ENCODE measurements around the gene RBM48. TPM values are rescaled to one million over a fixed set of nuclear protein-coding genes. Genes with fewer than 3 reads are reported as not detected.

The RBM48 gene
- total and polyA plus RNA-seq, 2 of the 8 experiments (the other 6 are each of a cell fraction or from before 2014, with no cell fraction given) = 4.3 to 8.6 TPM

- Histone ChIP-seq H3K27ac (ENCODE audit: low read depth, low read length) (no peak overlapping the region), H3K9me3 (ENCODE audit: insufficient read depth in 2 of 2, low read depth in 1 of 2, low read length in 1 of 2) (no peaks in the 10 kb centered on the region), H2BK5ac (ENCODE audit: low read depth, low read length) (no peak overlapping the region), H3K27me3 (replicated peaks in 1 of 4; ENCODE audit: control insufficient read depth in 3 of 4, extremely low read depth in 1 of 4, insufficient read depth in 3 of 4, low read length in 3 of 4) (no peaks in the 10 kb centered on the region), H2BK20ac (ENCODE audit: low read length) (no peak overlapping the region), H3K79me2 (ENCODE audit: control insufficient read depth in 1 of 2, insufficient read depth in 2 of 2, low read length in 2 of 2) (no peaks in the 10 kb centered on the region), H3K14ac (ENCODE audit: insufficient read length) (no peak overlapping the region), H3K23ac (ENCODE audit: insufficient read length) (no peak overlapping the region), H2BK12ac (ENCODE audit: low read depth, low read length) (no peak overlapping the region), H4K20me1 (replicated peaks in 1 of 2; ENCODE audit: control insufficient read depth in 1 of 2, insufficient read depth in 2 of 2, low read length in 2 of 2) (no peaks in the 10 kb centered on the region), H3K9ac (replicated peaks in 1 of 4; ENCODE audit: extremely low read depth in 1 of 4, low read depth in 3 of 4, low read length in 3 of 4) (no peak overlapping the region), H3K4me1 (replicated peaks in 1 of 4; ENCODE audit: control insufficient read depth in 3 of 4, insufficient read depth in 4 of 4, low read length in 3 of 4) (no peaks in the 10 kb centered on the region), H2BK120ac (replicated peaks; ENCODE audit: low read depth, low read length) (no peak overlapping the region), H4K5ac (ENCODE audit: insufficient read length, low read depth, low read length) (no peak overlapping the region), H3K4me3 (ENCODE audit: extremely low read depth in 1 of 4, insufficient read depth in 2 of 4, low read depth in 3 of 4, low read length in 4 of 4) (no peak overlapping the region), H3K4me2 (ENCODE audit: insufficient read depth in 1 of 2, low read depth in 2 of 2, low read length in 2 of 2) (no peak overlapping the region), H3K4ac (replicated peaks; ENCODE audit: insufficient read length, low read depth, low read length) (no peak overlapping the region), H2AFZ (ENCODE audit: low read length) (no peak overlapping the region), H3K23me2 (ENCODE audit: low read depth, low read length) (no peaks in the 10 kb centered on the region), H4K91ac (replicated peaks; ENCODE audit: insufficient read length, low read length) (no peak overlapping the region), H2AK5ac (ENCODE audit: low read depth, low read length) (no peak overlapping the region), H3K36me3 (ENCODE audit: control insufficient read depth in 2 of 4, insufficient read depth in 4 of 4, low read length in 3 of 4) (peaks cover 0 to 70% (median 25%) of the 10 kb centered on the region in 4 experiments; a peak in 7 of 8 replicates), H2BK15ac (ENCODE audit: low read length) (no peak overlapping the region), H3K79me1 (ENCODE audit: low read depth, low read length) (no peaks in the 10 kb centered on the region), H3K56ac (replicated peaks; ENCODE audit: insufficient read length, low read depth, low read length) (no peak overlapping the region), H3K18ac (ENCODE audit: extremely low read depth, low read length) (no peak overlapping the region), H4K8ac (ENCODE audit: extremely low read depth, insufficient read depth, low read length) (no peak overlapping the region)
- TF ChIP-seq RNF2 (IDR thresholded peaks at IDR 0.05; ENCODE audit: borderline replicate concordance, low read depth, low read length, missing control alignments, poor library complexity, severe bottlenecking) (no peak), E2F6 (IDR thresholded peaks at IDR 0.05) (no peak), SP1 (IDR thresholded peaks at IDR 0.05; ENCODE audit: low read depth, low read length) (no peak), NRF1 (IDR thresholded peaks at IDR 0.05; ENCODE audit: low read depth, low read length) (no peak), GABPA (IDR thresholded peaks at IDR 0.05; ENCODE audit: borderline replicate concordance, insufficient read depth, low read length) (no peak), SP2 (IDR thresholded peaks at IDR 0.05; ENCODE audit: low read length) (no peak), RBBP5 (IDR thresholded peaks at IDR 0.05; ENCODE audit: borderline replicate concordance, low read depth, low read length) (no peak), CBX5 (IDR thresholded peaks at IDR 0.05; ENCODE audit: low read depth, low read length) (no peak), CHD1 (IDR thresholded peaks at IDR 0.05; ENCODE audit: low read depth, low read length) (no peak), TCF12 (IDR thresholded peaks at IDR 0.05; ENCODE audit: low read depth, low read length) (no peak), CEBPB (IDR thresholded peaks at IDR 0.05; ENCODE audit: low read depth, low read length) (no peak)
- ChIA-PET POLR2A (ENCODE audit: partially characterized antibody) (no interaction called here), CTCF (ENCODE audit: partially characterized antibody) (interaction anchor here (1.3 kb wide), 1 partner anchor 28 kb away, joined by 4 read pairs; no protein-coding TSS in a partner anchor)
- no peak for DNase-seq (ENCODE audit: low read depth in 1 of 2, low spot score in 2 of 2)
- WGBS, 2 experiments (ENCODE audit: extremely low coverage in 1 of 2, insufficient coverage in 1 of 2, insufficient read length in 1 of 2, insufficient replicate concordance in 2 of 2, low coverage in 1 of 2, low lambda C conversion rate in 2 of 2, missing lambda C conversion rate in 1 of 2) = 75% methylated on average over 1 of the region's 1 CpG; no CpG with 5 or more reads in 1 of the 2 experiments
- no peak for FAIRE-seq
These were observed 39.0 kb upstream of the RBM48 start for GRCh38 chr7:92489634-92490033.

Measured in H1 (cell line).